GM19395 (cell line): ENCODE data around the gene OR2C3.

Experiments
- ATAC-seq: cut with Tn5 transposase; IDR thresholded peaks from one replicate; pipeline ENCODE4 v1.9.1; 2021; ENCODE audit warnings: mild to moderate bottlenecking, moderate library complexity; ENCODE audit not compliant: unreplicated experiment

Gene OR2C3

GRCh38 chr1:247518613-247518891, 17.7 kb downstream of the OR2C3 start:
- ATAC-seq = no peak

- ATAC-seq = no peak
Observed at GRCh38 chr1:247517795-247518612, 18.2 kb downstream of the OR2C3 start.

GRCh38 chr1:247506831-247507230, 29.4 kb downstream of the OR2C3 start:
- no peak for ATAC-seq

GRCh38 chr1:247500865-247501264, 35.4 kb downstream of the OR2C3 start:
- no peak for ATAC-seq

GRCh38 chr1:247496581-247497285, 39.5 kb downstream of the OR2C3 start:
- ATAC-seq = no peak

GRCh38 chr1:247494767-247495166, 41.5 kb downstream of the OR2C3 start:
- no peak for ATAC-seq

GRCh38 chr1:247493106-247493505, 43.1 kb downstream of the OR2C3 start:
- ATAC-seq = no peak

GRCh38 chr1:247491328-247491727, 44.9 kb downstream of the OR2C3 start:
- ATAC-seq = no peak

GRCh38 chr1:247487057-247487456, 49.2 kb downstream of the OR2C3 start:
- peak; percentile 78 for ATAC-seq

GRCh38 chr1:247482747-247483146, 53.5 kb downstream of the OR2C3 start:
- no peak for ATAC-seq

GRCh38 chr1:247476328-247477058, 59.7 kb downstream of the OR2C3 start:
- ATAC-seq = peak; percentile 55

GRCh38 chr1:247475793-247476192, 60.4 kb downstream of the OR2C3 start:
- no peak for ATAC-seq
